HUES6 (cell line): ENCODE measurements around the gene PGLYRP2.

ENCODE experiments used
- H3K27ac ChIP-seq: 2 replicates; pipeline ENCODE4 v1.7.0; 2013; ENCODE audit warnings: low read depth, mild to moderate bottlenecking, low read length, inconsistent platforms
- H3K27me3 ChIP-seq: 2 replicates; pipeline ENCODE4 v1.6.1; 2013; ENCODE audit warnings: low read length; ENCODE audit not compliant: control insufficient read depth, insufficient read depth
- H3K36me3 ChIP-seq: 2 replicates; pipeline ENCODE4 v1.6.1; 2013; ENCODE audit warnings: low read length; ENCODE audit not compliant: control insufficient read depth, insufficient read depth
- H3K4me1 ChIP-seq: 2 replicates; pipeline ENCODE4 v1.6.1; 2013; ENCODE audit warnings: low read length; ENCODE audit not compliant: control insufficient read depth, insufficient read depth
- H3K4me3 ChIP-seq: 2 replicates; pipeline ENCODE4 v1.5.1; 2013; ENCODE audit warnings: low read depth, low read length
- H3K9ac ChIP-seq: one replicate; pipeline ENCODE4 v1.6.1; 2013; ENCODE audit warnings: mild to moderate bottlenecking, low read length
- H3K9me3 ChIP-seq: 2 replicates; pipeline ENCODE4 v1.6.1; 2013; ENCODE audit warnings: low read depth, low read length; ENCODE audit not compliant: control insufficient read depth, insufficient read depth

PGLYRP2 gene

DNA sequence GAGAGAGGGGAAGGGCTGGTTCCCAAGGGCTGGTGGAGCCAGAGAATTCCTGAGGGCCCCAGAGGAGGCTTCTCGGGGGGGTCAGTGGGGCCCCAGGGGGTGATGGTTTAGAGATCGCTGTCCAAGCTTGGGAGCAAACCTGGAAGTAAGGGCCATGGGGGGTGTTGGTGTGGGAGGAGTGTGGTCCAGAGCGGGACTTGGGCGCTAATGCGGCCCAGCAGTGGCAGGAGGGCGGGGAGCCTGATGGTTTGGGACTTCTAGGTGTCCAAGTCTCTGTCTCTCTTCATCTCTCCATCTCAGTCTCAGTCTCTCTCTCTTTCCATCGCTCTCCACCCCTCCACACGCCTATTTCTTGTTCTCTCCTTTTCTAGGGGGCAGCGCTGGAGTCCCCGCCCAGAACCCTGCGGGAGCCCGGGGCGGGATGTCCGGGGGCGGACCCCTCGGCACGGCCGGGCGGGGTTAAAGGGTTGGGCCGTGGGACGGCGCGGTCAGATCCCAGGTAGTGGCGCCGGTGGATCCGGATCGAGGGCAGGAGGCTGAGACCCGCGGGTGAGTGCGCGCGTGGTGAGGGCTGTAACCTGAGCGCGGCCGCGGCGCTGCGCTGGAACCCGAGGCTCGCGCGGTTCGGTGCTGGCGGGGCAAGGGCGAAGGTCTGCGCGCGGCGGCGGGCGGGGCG is 28.9 kb upstream of the PGLYRP2 start, which contains the start of gene CYP4F22:
Gene CYP4F22 (plus strand): TSS at position 491 of the 676 bp plus-strand sequence. CDS start 16,812 bp downstream, outside the sequence.
- Histone ChIP-seq H3K9ac (no peak within 1 kb of the TSS), H3K27ac (no peak within 1 kb of the TSS), H3K4me3 (peak within 1 kb of the TSS; percentile 62), H3K4me1 (no peaks in the 10 kb centered on the region), H3K9me3 (no peaks in the 10 kb centered on the region), H3K27me3 (peaks cover 50% of the 10 kb centered on the region), H3K36me3 (no peaks in the 10 kb centered on the region)

DNA sequence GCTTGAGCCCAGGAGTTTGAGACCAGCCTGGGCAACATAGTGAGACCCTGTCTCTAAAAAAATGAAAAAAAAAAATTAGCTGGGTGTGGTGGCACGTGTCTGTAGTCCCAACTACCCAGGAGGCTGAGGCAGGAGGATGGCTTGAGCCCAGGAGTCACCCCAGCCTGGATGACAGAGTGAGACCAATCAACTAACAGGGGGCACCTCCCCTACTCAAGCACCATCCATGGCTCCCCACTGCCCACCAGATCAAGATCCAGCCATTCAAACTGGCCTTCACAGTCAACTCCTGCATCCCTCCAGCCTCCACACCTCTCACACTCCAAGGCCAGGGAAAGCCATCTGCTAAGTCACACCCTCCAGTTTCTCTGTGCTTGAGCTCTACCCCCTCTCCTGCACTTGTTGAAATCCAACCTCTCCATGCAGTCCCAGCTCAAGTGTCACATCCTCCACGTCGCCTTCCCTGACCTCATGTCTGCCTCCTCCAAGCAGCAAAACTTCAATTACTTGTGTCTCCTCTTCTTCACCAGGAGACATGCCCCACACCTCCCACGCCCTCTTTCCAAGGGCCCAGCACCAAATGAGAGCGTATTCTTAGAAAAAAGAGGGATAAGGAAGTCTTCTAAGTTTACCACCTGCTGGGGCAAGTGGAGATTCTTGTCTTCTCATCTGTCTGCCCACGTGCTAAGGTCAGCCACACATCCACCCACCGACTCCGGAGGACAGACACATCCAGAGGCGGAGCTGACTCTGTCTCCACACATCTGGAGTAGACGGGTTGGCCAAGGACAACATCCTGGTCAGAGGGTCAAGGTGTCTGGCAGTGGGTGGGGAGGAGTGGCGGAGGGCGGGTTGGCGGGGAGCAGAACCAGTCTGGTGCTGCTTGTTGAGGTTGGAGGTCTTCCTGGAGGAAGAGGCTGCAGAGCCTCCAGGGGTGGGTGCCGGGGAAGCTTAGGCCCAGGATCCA is 28.1 kb upstream of the PGLYRP2 start:
- H3K27ac ChIP-seq: no peak overlapping the region
- H3K9ac ChIP-seq: no peak overlapping the region
- H3K27me3 ChIP-seq: peaks cover 50% of the 10 kb centered on the region
- H3K9me3 ChIP-seq: no peaks in the 10 kb centered on the region
- H3K4me3 ChIP-seq: peak overlapping the region; percentile 62; the same call in 1 of the 2 replicates
- H3K4me1 ChIP-seq: no peaks in the 10 kb centered on the region
- no peaks in the 10 kb centered on the region for H3K36me3 ChIP-seq

DNA sequence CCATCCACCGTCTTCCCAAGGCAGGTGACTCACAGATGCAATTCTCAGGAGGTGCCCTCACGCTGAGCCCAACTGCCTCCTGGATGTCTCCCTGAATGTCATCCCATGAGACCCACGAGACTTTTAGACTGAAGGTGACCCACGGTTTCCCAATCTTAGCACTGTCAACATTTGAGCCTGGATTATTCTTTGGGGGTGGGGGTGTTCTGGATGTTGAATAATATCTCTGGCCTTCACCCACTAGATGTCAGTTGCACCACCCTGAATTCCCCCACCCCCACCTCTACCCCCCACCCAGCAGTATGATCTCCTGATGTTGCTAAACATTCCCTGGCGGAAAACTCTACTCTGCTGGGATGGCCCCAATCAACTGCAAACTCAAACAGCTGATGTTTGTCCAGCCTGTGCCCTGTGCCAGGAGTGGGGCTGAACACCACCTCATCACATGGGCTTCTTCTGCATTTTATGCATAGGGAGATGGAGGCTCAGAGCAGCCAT is 26.8 kb upstream of the PGLYRP2 start:
- H3K4me3 ChIP-seq: no peak overlapping the region
- no peak overlapping the region for H3K9ac ChIP-seq
- no peaks in the 10 kb centered on the region for H3K36me3 ChIP-seq
- no peaks in the 10 kb centered on the region for H3K9me3 ChIP-seq
- peaks cover 50% of the 10 kb centered on the region for H3K27me3 ChIP-seq
- H3K4me1 ChIP-seq: no peaks in the 10 kb centered on the region
- no peak overlapping the region for H3K27ac ChIP-seq

DNA sequence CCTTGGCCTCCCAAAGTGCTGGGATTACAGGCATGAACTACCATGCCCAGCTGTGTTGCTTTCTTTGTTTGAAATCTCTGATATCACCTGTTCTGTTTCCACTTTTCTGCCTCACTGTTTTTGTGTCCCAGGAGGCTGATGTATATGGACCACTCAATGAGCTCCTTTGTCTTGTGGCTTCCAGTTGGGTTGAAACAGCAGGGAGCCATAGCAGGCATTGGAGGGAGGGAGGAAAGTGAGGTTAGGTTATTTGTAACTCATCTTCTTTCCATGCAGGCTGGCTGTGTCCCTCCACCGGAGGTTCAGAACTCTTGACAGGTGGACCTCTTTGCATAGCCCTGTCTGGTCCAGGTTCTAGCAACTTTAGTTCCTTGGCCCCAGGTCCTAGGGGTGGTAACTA is 23.0 kb upstream of the PGLYRP2 start:
- Histone ChIP-seq H3K36me3 (no peaks in the 10 kb centered on the region), H3K4me1 (0 out of 2 replicates have a peak, but pooled peaks cover 4% of the 10 kb centered on the region), H3K27me3 (peaks cover 22% of the 10 kb centered on the region), H3K4me3 (no peak overlapping the region), H3K27ac (no peak overlapping the region), H3K9me3 (no peaks in the 10 kb centered on the region), H3K9ac (no peak overlapping the region)

DNA sequence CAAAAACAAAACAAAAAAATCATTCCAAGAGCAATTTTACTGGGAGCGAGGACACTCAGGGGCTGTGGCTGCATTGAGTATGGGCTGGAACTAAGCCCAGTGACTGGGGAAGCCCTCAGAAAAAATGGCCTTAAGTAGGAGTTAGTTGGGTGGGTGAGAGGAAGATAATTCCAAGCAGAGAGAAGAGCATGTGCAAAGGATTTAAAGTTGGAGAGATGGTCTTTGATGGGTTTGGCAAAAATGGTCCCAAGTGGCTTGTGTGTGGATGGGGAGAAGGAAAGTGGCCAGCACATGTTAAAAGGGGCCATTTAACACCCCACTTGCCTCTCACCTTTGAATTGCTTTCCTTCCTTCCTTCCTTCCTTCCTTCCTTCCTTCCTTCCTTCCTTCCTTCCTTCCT is 22.3 kb upstream of the PGLYRP2 start:
- 0 out of 2 replicates have a peak, but pooled peaks cover 4% of the 10 kb centered on the region for H3K4me1 ChIP-seq
- H3K4me3 ChIP-seq: no peak overlapping the region
- H3K27ac ChIP-seq: no peak overlapping the region
- no peak overlapping the region for H3K9ac ChIP-seq
- no peaks in the 10 kb centered on the region for H3K9me3 ChIP-seq
- H3K36me3 ChIP-seq: no peaks in the 10 kb centered on the region
- peaks cover 20% of the 10 kb centered on the region for H3K27me3 ChIP-seq

DNA sequence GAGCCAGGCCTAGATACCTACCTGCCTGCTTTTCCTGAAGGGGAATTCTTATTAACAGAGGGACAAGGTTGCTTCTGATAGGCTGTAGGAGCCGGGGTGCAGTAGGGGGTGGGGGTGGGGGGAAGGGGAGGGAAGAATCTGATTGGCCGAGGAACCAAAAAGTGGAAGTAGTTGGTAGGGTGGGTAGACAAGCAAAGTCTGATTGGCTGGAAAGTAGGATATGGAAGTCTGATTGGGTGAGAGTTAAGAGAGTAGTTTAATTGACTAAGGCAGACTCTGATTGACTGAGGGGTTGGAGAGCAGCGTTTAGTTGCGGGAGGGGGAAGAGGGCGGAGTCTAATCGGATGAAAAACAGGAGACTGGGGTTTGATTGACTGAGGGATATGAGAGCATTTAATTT is 19.6 kb upstream of the PGLYRP2 start:
- peaks cover 6% of the 10 kb centered on the region; the same call in 1 of the 2 replicates for H3K27me3 ChIP-seq
- H3K27ac ChIP-seq: no peak overlapping the region
- H3K36me3 ChIP-seq: no peaks in the 10 kb centered on the region
- 0 out of 2 replicates have a peak, but pooled peaks cover 4% of the 10 kb centered on the region for H3K4me1 ChIP-seq
- H3K9me3 ChIP-seq: no peaks in the 10 kb centered on the region
- peak overlapping the region; percentile 43 for H3K4me3 ChIP-seq
- H3K9ac ChIP-seq: no peak overlapping the region

DNA sequence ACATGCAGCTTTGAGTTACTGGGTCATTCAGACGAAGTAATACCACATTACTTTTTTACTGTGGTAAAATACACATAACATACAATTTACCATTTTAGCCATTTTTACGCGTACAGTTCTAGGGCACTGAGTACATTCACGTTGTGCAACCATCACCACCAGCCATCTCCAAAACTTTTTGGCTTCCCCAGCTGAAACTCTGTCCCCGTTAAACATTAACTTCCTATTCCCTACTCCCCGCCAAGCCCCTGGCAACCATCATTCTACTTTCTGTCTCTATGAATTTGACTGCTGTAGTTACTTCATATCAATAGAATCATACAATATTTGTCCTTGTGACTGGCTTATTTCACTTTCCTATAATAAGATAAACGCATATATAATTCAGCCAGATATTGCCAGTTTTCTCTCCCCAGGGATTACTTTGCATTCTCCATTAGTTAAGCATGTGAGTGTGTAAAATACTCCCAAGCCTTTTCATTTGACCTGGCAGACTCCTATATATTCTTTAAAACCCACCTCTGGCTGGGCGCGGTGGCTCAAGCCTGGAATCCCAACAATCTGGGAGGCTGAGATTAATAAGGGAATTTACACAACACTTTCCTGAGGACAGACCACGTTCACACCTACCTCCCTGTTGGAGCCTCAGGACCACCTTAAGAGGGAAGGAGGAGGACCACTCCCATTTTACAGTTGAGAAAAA is 19.0 kb upstream of the PGLYRP2 start:
- Histone ChIP-seq H3K9ac (no peak overlapping the region), H3K4me3 (peak overlapping the region; percentile 43), H3K27ac (no peak overlapping the region), H3K4me1 (0 out of 2 replicates have a peak, but pooled peaks cover 4% of the 10 kb centered on the region), H3K27me3 (peaks cover 6% of the 10 kb centered on the region; the same call in 1 of the 2 replicates), H3K36me3 (no peaks in the 10 kb centered on the region), H3K9me3 (no peaks in the 10 kb centered on the region)

DNA sequence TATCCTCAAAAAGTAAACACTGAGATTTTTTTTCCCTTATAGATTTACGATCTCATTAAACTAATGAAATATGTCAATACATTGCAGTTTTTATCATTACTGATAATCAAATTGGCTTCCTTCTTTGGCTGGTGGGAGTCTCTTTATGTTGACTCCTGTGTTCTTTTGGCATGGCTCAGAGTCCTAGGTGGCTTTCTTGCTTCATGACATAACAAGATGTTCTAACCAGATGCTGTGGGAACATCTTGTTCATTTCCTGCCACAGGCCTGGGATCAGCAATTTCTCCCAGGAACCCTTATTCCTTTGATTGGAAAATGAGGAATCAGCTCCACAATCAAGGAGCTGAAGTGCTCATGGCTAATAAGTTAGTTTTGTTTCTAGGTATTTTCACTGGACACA is 15.8 kb upstream of the PGLYRP2 start:
- Histone ChIP-seq H3K9ac (no peak overlapping the region), H3K9me3 (no peaks in the 10 kb centered on the region), H3K4me3 (no peak overlapping the region), H3K4me1 (0 out of 2 replicates have a peak, but pooled peaks cover 4% of the 10 kb centered on the region), H3K36me3 (no peaks in the 10 kb centered on the region), H3K27me3 (no peaks in the 10 kb centered on the region; the same call in 1 of the 2 replicates), H3K27ac (no peak overlapping the region)

DNA sequence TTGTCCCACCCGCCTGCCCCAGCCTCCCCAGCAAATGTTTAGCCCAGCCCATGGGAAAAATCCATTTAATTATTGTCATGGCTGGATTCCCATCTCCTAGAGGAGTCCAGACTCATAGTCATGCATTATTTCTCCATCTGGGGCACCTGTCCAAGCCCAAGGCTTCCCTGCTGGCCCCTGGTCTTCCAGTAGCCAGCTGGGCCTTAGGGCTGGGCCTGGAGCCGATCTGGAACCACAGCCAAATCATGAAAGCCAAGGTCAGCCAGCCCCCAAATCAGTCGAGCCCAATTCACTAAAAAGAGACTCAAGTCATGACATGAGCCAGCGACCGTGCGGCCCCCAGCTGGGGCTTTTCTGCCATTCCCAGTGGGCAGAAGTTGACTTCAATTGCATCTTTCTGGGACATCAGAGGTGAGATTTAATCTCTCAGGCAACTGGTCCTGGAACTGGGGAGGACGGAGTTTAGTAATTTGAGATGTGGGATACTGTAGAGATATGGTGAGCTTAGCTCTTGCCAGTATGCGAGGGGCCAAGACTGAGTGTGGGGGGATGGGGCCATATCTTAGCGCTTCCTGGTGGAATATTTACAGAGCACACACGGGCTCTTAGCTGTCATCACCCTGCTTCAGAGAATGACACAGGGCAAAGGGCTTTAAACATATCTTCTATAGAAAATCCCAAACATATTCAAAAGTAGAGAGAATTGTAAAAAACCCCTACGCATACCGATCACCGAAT is 9.4 kb upstream of the PGLYRP2 start:
- H3K9ac ChIP-seq: no peak overlapping the region

DNA sequence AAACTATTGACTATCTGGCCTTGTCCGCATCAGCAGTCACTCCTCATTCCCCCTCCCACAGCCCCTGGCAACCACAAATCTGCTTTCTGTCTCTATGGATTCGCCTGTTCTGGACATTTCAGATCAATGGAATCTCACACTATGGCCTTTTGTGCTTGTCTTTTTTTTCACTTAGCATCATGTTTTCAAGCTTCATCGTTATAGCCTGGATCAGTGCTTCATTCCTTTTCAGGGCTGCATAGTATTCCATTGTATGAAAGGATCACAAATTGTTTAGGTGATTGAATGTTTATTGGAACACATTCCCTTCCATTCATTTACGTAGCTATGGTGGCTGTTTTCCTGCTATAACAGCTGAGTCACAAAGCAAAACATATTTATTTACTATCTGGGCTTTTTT is 7.7 kb upstream of the PGLYRP2 start:
- Histone ChIP-seq H3K9ac (no peak overlapping the region), H3K27ac (no peak overlapping the region), H3K9me3 (peaks cover 6% of the 10 kb centered on the region), H3K27me3 (no peaks in the 10 kb centered on the region), H3K36me3 (no peaks in the 10 kb centered on the region), H3K4me3 (no peak overlapping the region), H3K4me1 (no peaks in the 10 kb centered on the region)

More for the DNA sequence above, 9.4 kb upstream of the PGLYRP2 start:
- H3K27me3 ChIP-seq: no peaks in the 10 kb centered on the region
- peaks cover 6% of the 10 kb centered on the region for H3K9me3 ChIP-seq
- H3K27ac ChIP-seq: no peak overlapping the region
- no peak overlapping the region for H3K4me3 ChIP-seq
- no peaks in the 10 kb centered on the region for H3K36me3 ChIP-seq
- H3K4me1 ChIP-seq: no peaks in the 10 kb centered on the region
